Dermis microvascular lymphatic vessel endothelial cell (primary cell): ENCODE data around the gene MTHFSD. TPM values are rescaled to one million over a fixed set of nuclear protein-coding genes. Genes with fewer than 3 reads are reported as not detected.
"Not testable (repeated sequence)": the region's sequence is repeated elsewhere in the genome, so short reads cannot be mapped to it uniquely, and the experiment has no call there.

Source experiments
- DNase-seq, 2 donors: peaks; one replicate each; pipeline versions ENCODE4 v3.0.0 to v3.0.0-alpha.2; 2010; ENCODE audit warnings: low read depth in 2 of 2
- total RNA-seq: library from RNA; depleted of rRNA; stranded (reverse); fragments of >200 nt; gene quantifications from 2 replicates; pipeline ENCODE4 v1.2.1, GENCODE V29; 2014

Gene MTHFSD
- 5.3 and 9.7 TPM in 2 replicates for total RNA-seq

DNA sequence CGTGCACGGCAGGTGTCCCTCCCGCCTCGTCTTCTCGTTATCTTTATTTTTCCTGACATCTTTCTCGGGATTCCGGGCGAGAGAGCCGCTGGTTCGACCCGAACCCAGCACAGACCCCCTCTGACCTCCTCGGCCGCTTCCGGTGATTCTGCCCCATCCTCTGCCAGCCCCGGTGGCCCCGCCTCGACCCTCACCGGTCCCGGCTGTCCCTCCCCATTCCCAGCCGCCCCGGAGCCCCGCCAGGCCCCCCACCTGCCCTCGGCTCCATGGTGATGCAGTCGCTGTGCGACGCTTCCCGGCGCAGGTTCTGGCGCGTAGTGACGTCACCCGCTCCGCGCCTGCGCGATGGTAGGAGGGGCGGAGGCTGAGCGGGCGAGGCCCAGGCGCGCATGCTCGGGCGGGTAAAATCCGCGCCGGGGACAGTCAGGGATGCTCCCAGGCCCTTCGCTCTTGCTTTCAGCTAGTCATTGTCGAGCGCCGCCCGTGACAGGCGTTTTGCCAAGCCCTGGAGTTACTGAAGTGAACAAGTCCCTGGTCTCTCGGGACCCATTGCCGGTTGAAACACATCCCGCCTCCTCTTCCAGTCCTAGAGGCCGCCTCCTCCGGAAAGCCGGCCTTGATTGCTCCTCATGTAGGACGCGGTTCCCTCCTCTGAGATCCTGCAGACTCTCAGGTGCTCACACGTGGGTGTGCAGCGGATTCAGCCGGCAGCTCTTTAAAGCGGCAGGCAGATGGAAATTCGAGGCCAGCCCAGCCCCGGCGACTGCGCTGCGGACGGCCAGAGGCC lies at the start of gene MTHFSD:
Gene MTHFSD, minus strand, starts transcription at position 319 of the 787 bp plus-strand sequence. Its CDS starts 51 bp downstream, at position 268.
- DNase-seq: peak; percentile 88 to 92

DNA sequence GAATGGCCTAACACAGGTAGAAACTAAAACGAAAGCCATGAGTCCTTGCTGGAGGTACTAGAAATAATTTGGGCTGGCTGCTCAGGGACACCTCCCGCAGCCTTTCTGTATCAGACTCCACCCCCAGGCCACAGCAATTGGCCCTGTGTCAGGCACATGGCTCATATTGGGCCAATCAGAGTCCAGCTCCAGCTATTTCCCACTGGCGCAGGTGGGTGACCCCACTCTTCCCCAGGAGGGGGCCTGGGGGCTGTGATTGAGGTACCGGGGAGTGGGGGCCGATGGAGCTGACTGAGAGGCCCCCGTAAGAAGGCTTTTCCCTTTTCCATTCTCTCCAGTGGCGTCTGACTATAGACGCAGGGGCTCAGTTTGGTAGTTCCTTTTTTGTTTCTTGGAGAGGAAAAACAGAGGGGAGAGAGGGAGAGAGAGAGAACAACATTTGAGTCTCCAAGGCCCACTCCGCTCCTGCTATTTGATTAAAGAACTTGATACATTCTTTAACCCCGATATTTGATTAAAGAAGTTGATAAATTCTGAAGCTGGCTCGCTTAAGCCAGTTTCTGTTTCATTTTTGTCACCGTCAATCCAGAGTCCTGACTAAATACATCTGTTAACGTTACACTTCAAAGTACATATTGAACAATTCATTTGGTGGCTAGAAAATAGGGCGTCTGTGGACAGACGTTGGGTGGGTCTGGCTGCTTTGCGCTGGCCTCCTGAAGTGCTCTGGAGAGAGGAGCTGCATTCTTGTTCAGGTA lies 49.6 kb upstream of the MTHFSD start:
- no peak for DNase-seq

- no peak for DNase-seq
These were observed 47.5 kb upstream of the MTHFSD start for GRCh38 chr16:86602521-86602920.

DNA sequence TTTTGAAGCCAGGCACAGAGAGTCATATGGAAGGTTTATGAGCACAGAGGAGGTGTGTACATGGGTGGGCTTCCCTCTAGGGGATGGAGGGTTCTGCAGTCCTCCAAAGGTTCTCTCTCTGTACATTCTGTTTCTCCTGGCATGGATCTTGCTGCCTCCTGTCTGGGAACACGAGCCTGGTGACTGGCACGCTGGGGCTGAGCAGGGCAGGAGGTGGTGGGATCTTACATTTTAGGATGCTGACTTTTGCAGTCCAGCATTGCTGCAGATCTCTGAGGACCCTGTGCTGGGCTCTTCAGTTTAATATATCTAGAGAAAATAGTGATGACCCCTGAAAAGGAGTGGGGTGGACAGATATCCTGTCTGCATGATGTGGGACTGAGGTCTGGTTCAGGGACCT lies 46.3 kb upstream of the MTHFSD start:
- no peak for DNase-seq

DNA sequence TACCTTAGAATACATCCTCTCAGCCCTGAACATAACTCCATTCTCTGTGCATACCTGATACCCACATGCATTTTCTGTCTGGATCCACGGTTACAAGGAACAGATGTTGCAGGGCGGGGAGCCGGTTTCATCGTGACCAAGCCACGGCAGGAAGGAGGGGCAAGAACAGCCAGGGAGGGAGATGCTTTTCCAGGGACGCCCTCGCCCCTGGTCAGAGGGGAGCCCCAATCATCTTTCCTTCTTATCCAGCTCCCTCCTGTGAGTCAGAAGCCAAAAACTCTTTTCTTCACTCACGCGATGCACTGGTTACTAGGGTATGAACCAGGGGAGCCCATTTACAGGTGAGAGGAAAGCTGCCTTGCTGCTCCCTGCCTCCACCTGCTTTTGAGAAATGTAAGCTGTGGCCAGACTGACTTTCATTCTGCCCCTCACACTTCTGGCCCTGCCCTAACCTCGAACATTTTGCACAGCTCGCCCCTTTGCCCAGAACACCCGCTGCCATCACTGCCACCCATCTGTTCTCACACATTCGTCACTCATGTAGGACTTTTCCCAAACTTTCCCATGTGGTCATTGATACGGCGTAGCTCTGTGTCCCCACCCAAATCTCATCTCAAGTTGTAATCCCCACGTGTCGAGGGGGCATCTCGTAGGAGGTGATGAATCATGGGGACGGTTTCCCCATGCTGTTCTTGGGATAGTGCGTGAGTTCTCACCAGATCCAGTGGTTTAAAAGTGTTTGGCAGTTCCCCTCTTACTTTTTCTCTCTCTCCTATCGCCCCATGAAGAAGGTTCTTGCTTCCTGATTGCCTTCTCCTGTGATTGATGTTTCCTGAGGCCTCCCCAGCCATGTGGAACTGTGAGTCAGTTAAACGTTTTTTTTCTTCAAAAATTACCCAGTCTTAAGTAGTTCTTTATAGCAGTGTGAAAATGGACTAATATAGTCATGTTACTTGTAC lies 43.9 kb upstream of the MTHFSD start:
- no peak for DNase-seq

GRCh38 chr16:86597880-86598606 lies 43.0 kb upstream of the MTHFSD start:
- DNase-seq: no peak

DNA sequence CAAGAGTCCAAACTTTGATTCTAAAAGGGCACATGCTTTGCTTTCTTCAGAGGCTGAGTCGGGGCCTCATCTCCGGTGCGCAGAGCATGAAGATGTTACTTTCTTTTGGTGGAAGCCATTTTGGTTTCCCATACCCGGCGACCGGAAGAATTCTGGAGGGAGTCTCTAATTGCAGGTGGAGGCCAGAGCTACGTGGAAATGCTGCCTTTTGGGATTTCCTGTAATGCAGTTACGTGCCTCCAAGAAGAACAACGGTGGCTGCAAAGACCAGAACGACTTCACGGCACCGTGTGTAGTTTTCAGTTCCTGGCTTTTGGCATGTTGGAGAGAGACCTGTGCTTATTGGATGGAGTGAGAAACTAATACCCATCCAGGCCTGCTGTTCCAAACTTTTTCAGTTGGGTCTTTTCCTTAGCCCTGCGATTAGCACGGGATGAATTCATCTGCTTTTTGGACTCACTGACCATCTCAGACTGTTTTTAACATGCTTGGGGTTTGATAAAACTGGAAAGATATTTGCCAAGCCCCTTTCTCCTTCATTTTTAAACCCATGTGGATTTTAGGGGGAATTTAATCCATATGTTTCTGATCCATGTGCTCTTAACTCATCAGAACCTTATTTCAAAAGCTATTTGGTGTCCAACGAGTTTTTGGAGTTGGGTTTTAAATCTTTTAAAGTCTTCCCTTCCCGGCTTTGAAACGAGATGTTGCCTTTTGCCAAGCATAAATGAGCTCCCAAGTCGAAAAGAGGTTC lies 42.3 kb upstream of the MTHFSD start:
- no peak for DNase-seq

GRCh38 chr16:86595983-86596605 lies 41.1 kb upstream of the MTHFSD start:
- DNase-seq: no peak

- no peak for DNase-seq
These were observed 39.7 kb upstream of the MTHFSD start for GRCh38 chr16:86594721-86595120.

GRCh38 chr16:86593913-86594620 lies 39.0 kb upstream of the MTHFSD start:
- DNase-seq: no peak

DNA sequence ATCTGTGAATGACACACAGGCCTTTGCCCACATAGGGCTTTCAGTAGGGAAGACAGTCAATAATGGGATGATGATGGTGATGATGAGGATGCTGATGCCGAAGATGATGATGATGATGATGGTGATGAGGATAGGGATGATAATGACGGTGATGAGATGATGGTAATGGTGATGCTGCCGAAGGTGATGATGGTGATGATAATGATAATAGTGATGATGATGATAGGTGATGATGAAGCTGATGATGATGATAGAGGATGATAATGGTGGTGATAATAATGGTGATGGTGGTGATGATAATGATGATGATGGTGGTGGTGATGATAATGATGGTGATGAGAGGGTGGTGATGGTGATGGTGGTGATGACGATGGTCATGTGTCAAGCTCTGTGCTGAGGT lies 36.2 kb upstream of the MTHFSD start:
- DNase-seq: no peak

- peak in 1 of 2 donors; percentile 73 for DNase-seq
These were observed 35.6 kb upstream of the MTHFSD start for GRCh38 chr16:86590501-86591144.

GRCh38 chr16:86587955-86588354 lies 32.9 kb upstream of the MTHFSD start:
- DNase-seq: not testable (repeated sequence)

- DNase-seq: no peak
These were observed 32.5 kb upstream of the MTHFSD start for GRCh38 chr16:86587487-86587886.

GRCh38 chr16:86585821-86586611 lies 31.0 kb upstream of the MTHFSD start:
- no peak for DNase-seq

- DNase-seq: peak in 1 of 2 donors; percentile 46
These were observed 30.0 kb upstream of the MTHFSD start for GRCh38 chr16:86584726-86585721.
